GM21515 (cell line): ENCODE measurements around the gene KIF26B.

Experiments used
- ATAC-seq: cut with Tn5 transposase; IDR thresholded peaks from one replicate; pipeline ENCODE4 v1.9.1; 2021; ENCODE audit not compliant: unreplicated experiment

The KIF26B gene

GRCh38 chr1:245542365-245542764 lies 387.6 kb downstream of the KIF26B start:
- no peak for ATAC-seq

- no peak for ATAC-seq
Measured at GRCh38 chr1:245544236-245544635, 389.5 kb downstream of the KIF26B start.

- ATAC-seq = no peak
Measured at GRCh38 chr1:245546875-245547274, 392.1 kb downstream of the KIF26B start.

- ATAC-seq = no peak
Measured at GRCh38 chr1:245549996-245550719, 395.4 kb downstream of the KIF26B start.

GRCh38 chr1:245550720-245551043 lies 395.9 kb downstream of the KIF26B start:
- ATAC-seq = no peak

- ATAC-seq = no peak
Measured at GRCh38 chr1:245551536-245551935, 396.8 kb downstream of the KIF26B start.

GRCh38 chr1:245552331-245552730 lies 397.5 kb downstream of the KIF26B start:
- ATAC-seq = no peak

GRCh38 chr1:245556057-245556456 lies 401.3 kb downstream of the KIF26B start:
- ATAC-seq = no peak

GRCh38 chr1:245558069-245558468 lies 403.3 kb downstream of the KIF26B start:
- no peak for ATAC-seq

- ATAC-seq = no peak
Measured at GRCh38 chr1:245560316-245560859, 405.6 kb downstream of the KIF26B start.

GRCh38 chr1:245561665-245562234 lies 407.0 kb downstream of the KIF26B start:
- ATAC-seq = no peak

- ATAC-seq = no peak
Measured at GRCh38 chr1:245566134-245566533, 411.3 kb downstream of the KIF26B start.

- ATAC-seq = no peak
Measured at GRCh38 chr1:245566952-245567351, 412.2 kb downstream of the KIF26B start.

GRCh38 chr1:245571815-245572294 lies 417.1 kb downstream of the KIF26B start:
- no peak for ATAC-seq

- no peak for ATAC-seq
Measured at GRCh38 chr1:245572709-245573108, 417.9 kb downstream of the KIF26B start.

- no peak for ATAC-seq
Measured at GRCh38 chr1:245575710-245576109, 420.9 kb downstream of the KIF26B start.

- ATAC-seq = no peak
Measured at GRCh38 chr1:245576323-245576722, 421.5 kb downstream of the KIF26B start.

- ATAC-seq = no peak
Measured at GRCh38 chr1:245577191-245578157, 422.7 kb downstream of the KIF26B start.

GRCh38 chr1:245578308-245578707 lies 423.5 kb downstream of the KIF26B start:
- ATAC-seq = no peak

- no peak for ATAC-seq
Measured at GRCh38 chr1:245578771-245579170, 424.0 kb downstream of the KIF26B start.

GRCh38 chr1:245579881-245580280 lies 425.1 kb downstream of the KIF26B start:
- no peak for ATAC-seq
